ENCODE data around the gene SAMD11.

The SAMD11 gene

GRCh38 chr1:962381-963300 lies 38.9 kb downstream of the SAMD11 start:
- no peak for DNase-seq (ENCODE audit: low read depth)

GRCh38 chr1:963301-963651 lies 39.6 kb downstream of the SAMD11 start:
- DNase-seq (ENCODE audit: low read depth) = no peak

- no peak for DNase-seq (ENCODE audit: low read depth)
Measured at GRCh38 chr1:963746-964525, 40.2 kb downstream of the SAMD11 start.

- DNase-seq (ENCODE audit: low read depth) = no peak
Measured at GRCh38 chr1:964691-965525, 41.2 kb downstream of the SAMD11 start.

GRCh38 chr1:965526-966134 lies 41.9 kb downstream of the SAMD11 start:
- DNase-seq (ENCODE audit: low read depth) = no peak

GRCh38 chr1:966135-966703 lies 42.5 kb downstream of the SAMD11 start, which contains the start of gene PLEKHN1:
PLEKHN1 (plus strand) TSS chr1:966482; CDS start chr1:966532, 50 bp downstream.
- DNase-seq (ENCODE audit: low read depth) = peak; percentile 78

- DNase-seq (ENCODE audit: low read depth) = peak; percentile 75
Measured at GRCh38 chr1:966704-967300, 43.1 kb downstream of the SAMD11 start.

GRCh38 chr1:967466-968343 lies 44.0 kb downstream of the SAMD11 start:
- no peak for DNase-seq (ENCODE audit: low read depth)

- DNase-seq (ENCODE audit: low read depth) = no peak
Measured at GRCh38 chr1:969260-969855, 45.6 kb downstream of the SAMD11 start.

GRCh38 chr1:970242-970972 lies 46.7 kb downstream of the SAMD11 start:
- DNase-seq (ENCODE audit: low read depth) = no peak

- no peak for DNase-seq (ENCODE audit: low read depth)
Measured at GRCh38 chr1:970973-971730, 47.4 kb downstream of the SAMD11 start.

GRCh38 chr1:971751-972506 lies 48.2 kb downstream of the SAMD11 start:
- DNase-seq (ENCODE audit: low read depth) = no peak

GRCh38 chr1:972726-973458 lies 49.2 kb downstream of the SAMD11 start:
- no peak for DNase-seq (ENCODE audit: low read depth)

GRCh38 chr1:973459-974292 lies 50.0 kb downstream of the SAMD11 start:
- DNase-seq (ENCODE audit: low read depth) = no peak

GRCh38 chr1:974293-974640 lies 50.5 kb downstream of the SAMD11 start:
- DNase-seq (ENCODE audit: low read depth) = no peak

All from EH (cell line).